OCI-M2 (cell line): Measurements from ENCODE around the gene MAPKBP1.

Source experiments
- DNase-seq: peaks from one replicate; lab custom pipeline; 2025; ENCODE audit not compliant: unreplicated experiment; lab: John Stamatoyannopoulos, UW

MAPKBP1 gene

DNA sequence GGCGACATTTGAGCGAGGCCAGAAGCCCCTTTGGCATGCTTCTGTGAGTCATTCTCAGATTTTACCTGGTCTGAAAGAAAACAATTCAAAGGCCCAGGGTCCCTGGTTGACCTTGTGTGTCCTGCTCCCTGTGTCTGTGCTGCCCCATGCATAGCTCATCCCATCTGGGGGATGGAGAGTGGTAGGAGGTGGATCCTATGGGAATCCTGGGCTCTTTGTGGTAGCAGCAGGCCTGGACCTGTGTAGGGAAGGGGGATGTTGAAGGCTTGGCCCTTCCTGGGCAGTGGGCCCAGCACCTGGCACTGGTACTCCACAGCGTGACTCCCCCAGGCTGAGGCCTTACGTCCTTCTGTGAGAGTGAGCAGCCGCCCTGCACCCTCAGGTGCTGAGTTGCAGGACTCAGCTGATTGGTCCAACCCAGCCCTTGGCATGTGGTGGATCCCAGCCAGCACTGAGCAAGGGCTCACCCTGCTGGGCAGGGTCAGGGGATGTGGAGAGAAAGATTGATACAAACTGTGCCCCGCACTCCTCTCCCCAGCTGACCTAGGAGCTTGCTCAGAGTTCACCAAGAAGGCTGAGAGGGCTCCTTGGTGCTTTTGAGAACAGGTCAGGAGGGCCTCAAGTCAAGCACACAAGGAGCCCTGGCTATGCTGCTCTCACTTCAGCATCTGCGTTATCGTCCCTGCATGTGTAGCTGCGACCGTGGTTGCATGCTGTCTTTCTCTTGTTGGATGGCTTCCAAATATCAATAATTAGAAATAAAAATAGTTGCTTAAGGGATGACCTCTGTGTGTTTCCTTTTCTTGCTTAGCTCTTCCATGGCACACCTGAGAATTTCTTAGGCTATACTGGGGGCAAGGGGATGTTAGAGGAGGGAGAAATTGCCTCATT, 32.3 kb downstream of the MAPKBP1 start:
- DNase-seq, result no peak

DNA sequence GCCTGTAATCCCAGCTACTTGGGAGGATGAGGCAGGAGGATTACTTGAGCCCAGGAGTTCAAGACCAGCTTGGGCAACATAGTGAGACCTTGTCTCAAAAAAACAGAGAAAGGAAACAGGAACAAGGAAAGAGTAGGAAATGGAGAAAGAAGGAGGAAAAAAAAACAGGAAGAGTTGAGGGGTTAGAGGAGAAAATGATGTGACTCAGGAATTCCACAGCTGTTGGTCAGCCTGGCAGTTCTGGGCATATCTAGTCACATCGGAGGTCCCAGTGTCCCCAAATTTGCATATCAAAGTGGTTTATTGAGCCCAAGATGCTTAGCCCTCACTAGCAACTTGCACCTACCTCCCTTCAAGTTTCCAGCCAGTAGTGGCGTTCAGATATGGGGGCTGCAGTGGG, 34.8 kb downstream of the MAPKBP1 start:
- no peak for DNase-seq

DNA sequence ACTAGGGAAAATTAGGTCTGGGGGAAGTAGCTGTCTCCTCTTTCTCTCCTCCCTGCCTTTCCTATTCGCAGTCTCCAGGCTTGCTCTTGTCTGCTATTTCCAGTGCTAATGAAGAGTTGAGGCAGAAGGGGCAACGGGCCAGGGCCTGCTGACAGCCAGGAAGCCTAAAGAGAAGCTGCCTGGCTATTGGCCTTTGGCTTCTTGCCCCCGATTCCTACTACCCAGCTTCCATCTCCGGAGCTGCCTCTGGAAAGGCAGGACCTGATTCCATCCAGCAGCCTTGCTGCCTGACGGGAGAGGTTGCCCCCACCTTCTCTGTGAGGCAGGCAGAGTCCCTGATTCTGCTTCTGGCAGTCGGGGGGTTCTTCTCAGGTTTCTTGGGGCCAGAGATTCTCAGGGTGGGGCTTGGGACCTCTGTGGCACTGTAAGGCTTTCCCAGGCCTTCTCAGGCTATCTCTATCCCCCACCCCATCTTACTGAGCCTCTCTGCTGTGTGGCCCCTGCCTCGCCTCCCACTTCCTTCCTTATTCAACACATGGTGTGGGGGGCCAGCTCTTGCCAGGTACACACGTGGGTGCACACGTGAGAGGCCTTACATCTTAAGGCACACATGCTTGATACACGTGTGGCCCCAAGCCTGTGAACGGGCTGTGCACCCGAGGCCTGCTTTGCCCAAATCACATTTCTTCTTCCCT, 35.4 kb downstream of the MAPKBP1 start:
- no peak for DNase-seq

DNA sequence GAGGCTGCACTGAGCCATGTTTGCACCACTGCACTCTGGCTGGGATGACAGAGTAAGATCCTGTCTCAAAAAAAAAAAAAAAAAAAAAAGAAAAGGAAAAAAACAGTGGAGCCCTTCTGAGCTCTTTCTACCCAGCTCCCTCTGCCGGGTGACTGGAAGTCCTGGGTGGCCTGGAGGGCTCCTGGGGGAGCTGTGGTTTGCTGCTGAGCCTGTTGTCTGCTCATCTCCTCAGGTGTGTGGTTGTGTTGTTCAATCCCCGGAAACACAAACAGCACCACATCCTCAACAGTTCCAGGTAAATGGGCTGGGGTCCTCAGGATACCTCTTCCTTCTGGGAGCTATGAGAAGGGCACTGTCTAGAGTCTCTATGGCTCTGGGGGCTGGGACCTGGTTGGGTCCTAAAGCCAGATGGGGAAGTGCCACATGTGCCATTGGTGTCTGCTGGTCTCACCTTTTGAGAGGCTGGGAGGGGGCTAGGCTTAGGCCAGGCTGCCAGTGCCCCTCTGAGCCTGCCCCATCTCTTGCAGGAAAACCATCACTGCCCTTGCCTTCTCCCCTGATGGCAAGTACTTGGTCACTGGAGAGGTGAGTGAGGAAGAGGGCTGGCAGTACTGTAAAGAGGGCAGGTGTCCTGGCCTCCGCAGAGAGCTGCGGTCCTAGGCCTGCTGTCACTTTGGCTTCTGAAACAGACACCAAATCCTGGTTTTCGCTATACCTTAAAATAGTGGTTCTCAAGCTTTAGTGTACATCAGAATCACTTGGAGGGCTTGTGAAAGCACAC, 36.6 kb downstream of the MAPKBP1 start:
- no peak for DNase-seq

DNA sequence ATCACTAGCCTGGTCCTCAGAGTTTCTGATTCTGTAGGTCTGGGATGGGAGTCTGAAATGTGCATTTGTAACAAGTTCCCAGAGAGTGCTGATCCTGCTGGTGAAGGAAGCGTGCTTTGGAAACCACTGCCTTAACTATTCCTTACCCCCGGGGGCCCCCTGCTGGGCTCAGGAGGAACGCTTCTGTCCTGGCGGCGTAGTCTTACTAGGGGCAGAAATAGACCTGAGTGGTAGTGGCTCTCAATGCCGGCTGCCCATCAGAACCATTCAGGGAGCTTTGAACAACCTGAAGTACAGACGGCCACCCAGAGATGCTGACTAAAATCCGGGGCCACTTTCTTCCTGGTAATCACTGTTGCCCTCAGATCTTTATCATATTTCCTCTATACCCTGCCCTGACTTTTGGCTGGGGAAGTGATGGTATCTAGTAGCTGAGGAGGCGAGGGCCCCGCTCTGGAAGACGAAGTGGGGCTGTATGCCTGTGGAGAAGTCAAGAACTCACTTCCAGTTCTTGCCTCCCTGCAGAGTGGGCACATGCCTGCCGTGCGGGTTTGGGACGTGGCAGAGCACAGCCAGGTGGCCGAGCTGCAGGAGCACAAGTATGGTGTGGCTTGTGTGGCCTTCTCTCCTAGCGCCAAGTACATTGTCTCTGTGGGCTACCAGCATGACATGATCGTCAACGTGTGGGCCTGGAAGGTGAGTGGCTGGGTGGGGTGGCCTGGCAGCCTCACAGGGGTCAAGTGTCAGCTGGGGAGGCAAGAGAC, 37.3 kb downstream of the MAPKBP1 start:
- DNase-seq, result peak; percentile 19

DNA sequence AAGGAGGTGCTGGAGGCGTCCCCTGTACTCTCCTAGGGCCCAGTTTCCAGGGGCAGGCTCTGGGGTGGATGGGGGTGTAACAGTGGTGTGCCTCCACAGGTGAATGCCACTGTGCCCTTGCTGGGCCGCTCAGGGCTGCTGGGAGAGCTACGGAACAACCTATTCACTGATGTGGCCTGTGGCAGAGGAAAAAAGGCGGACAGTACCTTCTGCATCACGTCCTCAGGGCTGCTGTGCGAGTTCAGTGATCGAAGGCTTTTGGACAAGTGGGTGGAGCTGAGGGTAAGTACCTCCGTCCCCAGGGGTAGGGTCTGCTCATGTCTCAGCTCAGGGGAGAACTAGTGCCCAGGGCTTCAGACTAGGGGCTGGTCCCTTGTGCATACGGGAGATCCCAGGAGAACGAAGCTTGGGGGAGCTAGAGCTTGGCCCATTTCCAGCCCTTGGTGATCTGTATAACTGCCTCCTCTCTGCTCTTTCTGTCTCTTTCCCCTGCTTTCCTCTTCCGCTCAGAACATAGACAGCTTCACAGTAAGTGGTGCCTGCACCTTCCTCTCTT, 38.6 kb downstream of the MAPKBP1 start:
- no peak for DNase-seq

DNA sequence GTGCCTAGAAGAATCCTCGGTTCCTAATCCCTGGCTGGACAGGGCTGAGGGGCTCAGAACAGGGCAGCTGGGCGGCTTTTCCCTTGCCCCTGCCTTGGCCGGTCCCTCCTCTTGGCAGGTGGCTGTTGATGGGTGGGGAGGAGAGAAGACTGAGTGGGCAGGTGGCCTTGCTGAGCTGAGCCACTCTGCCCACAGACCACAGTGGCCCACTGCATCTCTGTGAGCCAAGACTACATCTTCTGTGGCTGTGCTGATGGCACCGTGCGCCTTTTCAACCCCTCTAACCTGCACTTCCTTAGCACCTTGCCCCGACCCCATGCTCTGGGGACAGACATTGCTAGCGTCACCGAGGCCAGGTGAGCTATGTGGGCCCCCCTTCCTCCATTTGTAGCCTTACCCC, 39.1 kb downstream of the MAPKBP1 start:
- no peak for DNase-seq

DNA sequence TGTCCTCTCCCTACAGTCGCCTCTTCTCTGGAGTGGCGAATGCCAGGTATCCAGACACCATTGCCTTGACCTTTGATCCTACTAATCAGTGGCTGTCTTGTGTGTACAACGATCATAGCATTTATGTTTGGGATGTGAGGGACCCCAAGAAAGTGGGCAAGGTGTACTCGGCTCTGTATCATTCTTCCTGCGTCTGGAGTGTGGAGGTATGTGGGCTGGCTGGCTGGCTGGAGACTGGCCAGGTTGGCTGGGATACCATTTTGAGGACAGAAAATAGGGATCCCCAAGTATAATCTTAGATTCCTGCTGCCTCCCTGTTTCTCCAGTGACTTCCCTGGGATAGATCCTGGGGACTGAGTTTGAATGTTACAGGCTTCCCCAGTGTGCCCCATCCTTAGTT, 40.2 kb downstream of the MAPKBP1 start:
- no peak for DNase-seq

DNA sequence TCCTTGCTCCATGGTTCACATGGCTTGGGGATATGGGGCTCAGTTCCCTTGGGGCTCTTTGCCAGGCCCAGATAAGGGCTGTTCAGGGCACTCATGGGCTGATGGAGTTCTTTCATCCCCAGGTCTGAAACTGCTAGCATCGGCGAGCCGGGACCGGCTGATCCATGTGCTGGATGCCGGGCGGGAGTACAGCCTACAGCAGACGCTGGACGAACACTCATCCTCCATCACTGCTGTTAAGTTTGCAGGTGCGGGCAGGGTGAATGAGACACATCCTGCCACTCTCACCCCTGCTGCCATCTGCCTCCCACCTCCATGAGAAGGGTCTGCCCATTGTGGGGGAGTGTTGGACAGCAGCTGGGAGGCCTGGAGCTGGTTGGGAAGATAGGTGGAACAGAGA, 42.5 kb downstream of the MAPKBP1 start:
- no peak for DNase-seq

DNA sequence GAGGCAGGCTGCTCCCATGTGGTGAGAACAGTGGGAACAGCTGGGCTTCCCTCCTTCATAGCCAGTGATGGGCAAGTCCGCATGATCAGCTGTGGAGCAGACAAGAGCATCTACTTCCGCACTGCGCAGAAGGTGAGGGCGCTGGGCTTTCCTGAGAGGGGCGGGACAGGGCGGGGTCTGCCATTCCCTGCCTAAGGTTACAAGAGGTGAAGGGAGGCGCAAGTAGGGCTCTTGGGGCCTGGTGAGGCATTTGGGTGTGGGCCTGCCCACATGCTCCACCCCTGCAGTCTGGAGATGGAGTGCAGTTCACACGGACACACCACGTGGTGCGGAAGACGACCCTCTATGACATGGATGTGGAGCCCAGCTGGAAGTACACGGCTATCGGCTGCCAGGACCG, 43.0 kb downstream of the MAPKBP1 start:
- no peak for DNase-seq

DNA sequence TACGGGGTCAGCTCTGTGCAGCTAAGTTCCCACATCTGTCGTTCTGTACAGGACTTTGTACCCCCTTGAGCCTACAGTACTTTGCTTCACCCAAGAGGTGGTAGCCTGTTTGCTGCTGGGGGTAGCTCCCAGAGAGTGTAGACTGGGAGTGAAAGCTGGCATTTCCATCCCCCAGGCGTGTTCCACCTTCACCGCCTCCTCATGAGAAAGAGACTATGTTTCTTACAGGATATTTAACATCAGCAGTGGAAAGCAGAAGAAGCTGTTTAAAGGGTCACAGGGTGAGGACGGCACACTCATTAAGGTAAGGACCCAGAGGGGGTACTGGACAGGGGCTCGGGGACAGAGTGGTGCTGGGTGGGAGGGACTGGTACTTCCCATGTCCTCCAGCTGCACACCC, 43.5 kb downstream of the MAPKBP1 start:
- no peak for DNase-seq

DNA sequence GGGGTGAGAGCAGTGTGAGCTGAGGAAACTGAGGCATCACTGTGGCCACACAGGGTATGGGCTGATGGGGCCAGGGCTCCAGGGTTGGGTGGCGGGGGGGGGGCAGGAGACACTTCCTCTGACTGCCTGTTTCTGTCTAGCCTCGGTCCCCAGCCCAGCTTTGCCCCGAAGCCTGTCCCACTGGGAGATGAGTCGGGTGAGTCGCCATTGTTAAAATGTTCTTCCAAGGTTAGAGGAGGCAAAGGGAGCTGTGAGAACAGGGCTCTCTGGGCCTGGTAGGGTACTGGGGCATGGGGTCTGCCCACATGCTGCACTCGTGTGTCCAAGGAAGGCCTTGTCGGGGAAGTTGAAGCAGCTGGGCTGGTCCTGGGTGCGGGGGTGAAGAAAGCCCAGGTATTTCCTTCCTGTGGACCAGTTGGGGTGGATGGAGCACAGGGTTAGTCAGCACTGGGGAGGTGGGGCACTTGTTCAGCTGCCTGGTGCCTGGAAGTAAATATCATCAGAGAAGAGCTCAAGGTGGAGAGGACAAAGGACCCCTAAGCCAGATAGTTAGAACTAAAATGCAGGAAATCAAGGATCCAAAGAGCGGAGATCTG, 45.3 kb downstream of the MAPKBP1 start:
- DNase-seq, result no peak

DNA sequence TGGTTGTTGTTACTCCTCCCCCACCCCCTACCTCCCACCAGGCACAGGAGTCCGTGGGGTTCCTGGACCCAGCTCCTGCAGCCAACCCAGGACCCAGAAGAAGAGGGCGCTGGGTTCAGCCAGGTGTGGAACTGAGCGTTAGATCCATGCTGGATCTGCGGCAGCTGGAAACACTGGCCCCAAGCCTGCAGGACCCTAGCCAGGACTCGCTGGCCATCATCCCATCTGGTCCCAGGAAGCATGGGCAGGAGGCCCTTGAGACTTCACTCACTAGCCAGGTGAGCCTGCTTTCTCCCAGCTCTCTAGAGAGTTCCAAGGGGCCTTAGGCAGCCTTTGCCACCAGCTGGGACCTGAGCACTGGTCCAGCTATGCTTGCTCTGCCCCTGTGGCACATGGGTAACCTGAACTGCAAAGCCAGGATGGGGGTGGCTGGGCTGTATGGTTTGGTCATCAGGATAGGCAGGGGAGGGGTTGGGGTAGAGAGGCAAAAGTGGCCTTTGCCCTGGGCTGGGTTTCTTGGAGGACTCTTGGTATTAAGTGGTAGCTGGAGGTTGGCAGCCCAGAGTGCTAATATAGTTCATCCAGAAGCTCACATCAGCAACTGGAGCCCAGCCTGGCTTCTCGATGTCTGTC, 46.6 kb downstream of the MAPKBP1 start:
- no peak for DNase-seq

DNA sequence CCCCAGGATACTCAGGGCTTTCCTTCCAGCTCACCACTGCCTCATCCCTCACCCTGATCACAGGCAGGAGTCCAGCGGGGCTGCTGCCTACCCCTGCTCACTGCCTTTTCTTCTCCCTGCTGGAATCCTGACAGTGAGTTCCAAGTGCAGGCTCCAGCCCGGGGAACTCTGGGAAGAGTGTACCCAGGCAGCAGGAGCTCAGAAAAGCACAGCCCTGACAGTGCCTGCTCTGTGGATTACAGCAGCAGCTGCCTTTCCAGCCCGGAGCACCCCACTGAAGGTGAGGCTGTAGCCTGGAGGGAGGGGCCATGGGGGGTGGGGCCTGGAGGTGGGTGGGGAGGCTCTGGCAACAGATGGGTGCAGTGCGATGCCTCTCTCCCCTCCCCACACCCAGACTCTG, 47.5 kb downstream of the MAPKBP1 start:
- no peak for DNase-seq

DNA sequence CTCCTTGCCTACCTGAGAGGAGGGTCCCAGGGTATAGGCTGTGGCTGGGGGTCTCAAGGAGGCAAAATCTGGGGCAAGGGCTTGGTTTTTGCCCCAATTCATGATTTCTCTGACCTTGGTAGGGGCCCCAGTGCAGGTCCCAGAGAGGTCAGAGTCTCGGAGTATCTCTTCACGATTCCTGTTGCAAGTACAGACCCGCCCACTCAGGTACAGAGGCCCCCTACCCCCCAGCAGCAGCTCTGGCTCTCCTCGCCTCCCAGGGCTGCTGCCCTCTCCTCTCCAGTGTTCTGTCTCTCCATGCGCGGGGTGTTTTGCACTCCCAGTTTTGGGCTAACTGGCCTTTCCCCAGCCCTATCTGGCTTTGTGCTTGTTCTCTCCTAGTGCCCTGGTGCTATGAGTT, 48.2 kb downstream of the MAPKBP1 start:
- DNase-seq, result no peak

DNA sequence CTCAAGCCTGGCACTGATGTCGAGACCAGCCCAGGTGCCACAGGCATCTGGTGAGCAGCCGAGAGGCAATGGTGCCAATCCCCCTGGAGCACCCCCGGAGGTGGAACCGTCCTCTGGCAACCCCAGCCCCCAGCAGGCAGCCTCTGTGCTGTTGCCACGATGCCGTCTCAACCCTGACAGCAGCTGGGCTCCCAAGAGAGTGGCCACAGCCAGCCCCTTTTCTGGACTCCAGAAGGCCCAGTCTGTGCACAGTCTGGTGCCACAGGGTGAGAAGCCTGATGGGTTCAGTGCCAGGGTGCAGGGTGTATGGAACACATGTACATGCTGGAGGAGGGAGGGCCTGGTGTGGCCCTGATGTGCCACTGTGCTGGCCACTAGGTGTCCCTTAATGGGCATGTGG, 48.7 kb downstream of the MAPKBP1 start:
- no peak for DNase-seq

DNA sequence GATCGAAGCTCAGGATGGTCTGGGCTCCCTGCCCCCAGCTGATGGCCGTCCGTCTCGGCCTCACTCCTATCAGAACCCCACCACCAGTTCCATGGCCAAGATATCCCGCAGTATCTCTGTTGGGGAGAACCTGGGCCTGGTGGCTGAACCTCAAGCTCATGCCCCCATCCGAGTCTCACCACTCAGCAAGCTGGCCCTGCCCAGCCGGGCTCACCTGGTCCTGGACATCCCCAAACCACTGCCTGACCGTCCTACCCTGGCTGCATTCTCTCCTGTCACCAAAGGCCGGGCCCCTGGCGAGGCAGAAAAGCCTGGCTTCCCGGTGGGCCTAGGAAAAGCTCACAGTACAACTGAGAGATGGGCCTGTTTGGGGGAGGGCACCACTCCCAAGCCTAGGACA, 49.2 kb downstream of the MAPKBP1 start:
- DNase-seq, result no peak

DNA sequence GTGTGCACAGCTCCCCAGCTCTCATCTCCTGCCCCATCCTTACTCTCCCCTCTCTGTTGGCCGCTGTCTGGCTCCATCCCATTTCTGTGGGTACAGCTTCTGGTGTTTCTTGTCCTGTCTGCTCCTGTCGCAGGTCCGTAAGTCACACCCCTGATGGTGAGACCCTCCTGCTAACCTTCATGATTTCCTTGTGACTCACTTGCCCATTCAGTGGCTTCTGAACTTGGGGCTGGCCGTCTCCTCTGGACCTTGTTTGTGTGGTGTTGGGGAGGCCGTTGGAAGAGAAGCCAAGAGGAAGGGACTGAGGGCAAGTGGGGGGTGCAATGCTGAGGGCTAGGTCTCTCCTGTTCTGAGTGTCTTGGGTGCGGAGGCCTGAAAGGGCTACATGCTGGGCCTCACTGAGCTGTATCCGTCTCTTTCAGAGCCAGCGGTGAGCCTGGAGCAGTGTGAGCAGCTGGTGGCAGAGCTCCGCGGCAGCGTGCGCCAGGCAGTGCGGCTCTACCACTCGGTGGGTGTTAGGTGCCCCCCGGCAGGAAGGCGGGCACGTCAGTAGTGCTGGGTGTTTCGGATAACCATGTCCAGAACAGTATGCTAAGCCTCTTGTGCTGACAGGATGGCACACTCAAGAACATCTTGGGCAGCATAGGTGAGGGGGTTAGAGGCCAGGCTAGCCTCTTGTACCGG, 49.9 kb downstream of the MAPKBP1 start:
- DNase-seq, result no peak

DNA sequence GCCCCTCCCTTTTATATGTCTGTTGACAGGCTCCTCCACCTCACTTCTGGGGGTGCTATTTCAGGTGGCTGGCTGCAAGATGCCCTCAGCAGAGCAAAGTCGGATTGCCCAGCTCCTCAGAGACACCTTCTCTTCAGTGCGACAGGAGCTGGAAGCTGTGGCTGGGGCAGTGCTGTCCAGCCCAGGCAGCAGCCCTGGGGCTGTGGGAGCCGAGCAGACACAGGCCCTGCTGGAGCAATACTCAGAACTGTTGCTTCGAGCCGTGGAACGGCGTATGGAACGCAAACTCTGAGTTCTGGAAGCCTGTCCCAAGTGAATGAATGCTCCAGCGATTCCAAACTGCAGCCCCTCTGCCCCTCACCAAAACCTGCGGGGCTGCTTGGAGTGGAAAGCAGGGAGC, 50.9 kb downstream of the MAPKBP1 start:
- no peak for DNase-seq
